Measurements from ENCODE around the gene HSF4.

GRCh38 chr16:67213197-67214019, 48.9 kb downstream of the HSF4 start:
- TF ChIP-seq CTCF (IDR thresholded peaks at IDR 0.05) (no peak), POLR2A (IDR thresholded peaks at IDR 0.05) (no peak), POLR2AphosphoS5 (IDR thresholded peaks at IDR 0.05; ENCODE audit: insufficient read depth in 1 of 2, low read depth in 1 of 2) (no peak)
